Transverse colon (tissue), 3 donors: ENCODE data around the gene FKBP5.

ENCODE experiments used
- CTCF ChIP-seq, 5 experiments: fragments of 200-600 bp in 3 of 5; fragments of 450-650 bp in 2 of 5; sonication (generic) in 3 of 5; IDR thresholded peaks; 1 replicate in 2 of 5; 2 replicates in 3 of 5; pipeline ENCODE4 v1.5.1; 2016 to 2017; ENCODE audit warnings: antibody characterized with exemption in 5 of 5, inconsistent platforms in 3 of 5, mild to moderate bottlenecking in 2 of 5, moderate library complexity in 1 of 5
- EP300 ChIP-seq: sonication (generic); formaldehyde crosslinking; IDR thresholded peaks from one replicate; pipeline ENCODE4 v1.6.1; 2017; ENCODE audit warnings: antibody characterized with exemption, low read depth
- POLR2A ChIP-seq: fragments of 450-650 bp; IDR thresholded peaks from one replicate; pipeline ENCODE4 v1.6.1; 2016; ENCODE audit warnings: antibody characterized with exemption, mild to moderate bottlenecking, moderate library complexity

- TF ChIP-seq CTCF (IDR thresholded peaks at IDR 0.05) (no peak), POLR2A (no peak), EP300 (no peak)
Observed at GRCh38 chr6:35609588-35609987, 79.1 kb downstream of the FKBP5 start.
